ENCODE measurements around the gene ITFG1.

GRCh38 chr16:47109361-47109760 is 351.5 kb downstream of the ITFG1 start:
- TF ChIP-seq CTCF (IDR thresholded peaks at IDR 0.05), result no peak
- TF ChIP-seq POLR2A (IDR thresholded peaks at IDR 0.05), result no peak
